BLaER1 treated with 17β-estradiol and CSF1 and Interleukin-3, amounts not matched to agents 10 nM and 100 nM (cell line): ENCODE data around the gene NR2F6.

Experiments
- H3K27ac ChIP-seq, 11 experiments: shearing (Covaris generic); formaldehyde crosslinking; 2 replicates each; pipeline ENCODE4 v1.8.1; 2022
- H3K27me3 ChIP-seq, 11 experiments: shearing (Covaris generic); formaldehyde crosslinking; 2 replicates each; pipeline ENCODE4 v1.8.1; 2022
- H3K36me3 ChIP-seq, 11 experiments: shearing (Covaris generic); formaldehyde crosslinking; 2 replicates each; pipeline ENCODE4 v1.8.1; 2022
- H3K4me1 ChIP-seq, 10 experiments: shearing (Covaris generic); formaldehyde crosslinking; 2 replicates each; pipeline ENCODE4 v1.8.1; 2022
- H3K4me2 ChIP-seq, 11 experiments: shearing (Covaris generic); formaldehyde crosslinking; 2 replicates each; pipeline ENCODE4 v1.8.1; 2022
- H3K4me3 ChIP-seq, 10 experiments: shearing (Covaris generic); formaldehyde crosslinking; 2 replicates each; pipeline ENCODE4 v1.8.1; 2022
- H3K9ac ChIP-seq, 11 experiments: shearing (Covaris generic); formaldehyde crosslinking; 2 replicates each; pipeline ENCODE4 v1.8.1; 2022
- H3K9me3 ChIP-seq, 11 experiments: shearing (Covaris generic); formaldehyde crosslinking; replicated peaks in 1 of 11; 2 replicates each; pipeline ENCODE4 v1.8.1; 2022
- H4K20me1 ChIP-seq, 11 experiments: shearing (Covaris generic); formaldehyde crosslinking; 2 replicates each; pipeline ENCODE4 v1.8.1; 2022
- Cebpa-rat ChIP-seq, 11 experiments: shearing (Covaris generic); IDR thresholded peaks; 2 replicates each; pipeline ENCODE4 v1.8.1; 2022

NR2F6 gene

DNA sequence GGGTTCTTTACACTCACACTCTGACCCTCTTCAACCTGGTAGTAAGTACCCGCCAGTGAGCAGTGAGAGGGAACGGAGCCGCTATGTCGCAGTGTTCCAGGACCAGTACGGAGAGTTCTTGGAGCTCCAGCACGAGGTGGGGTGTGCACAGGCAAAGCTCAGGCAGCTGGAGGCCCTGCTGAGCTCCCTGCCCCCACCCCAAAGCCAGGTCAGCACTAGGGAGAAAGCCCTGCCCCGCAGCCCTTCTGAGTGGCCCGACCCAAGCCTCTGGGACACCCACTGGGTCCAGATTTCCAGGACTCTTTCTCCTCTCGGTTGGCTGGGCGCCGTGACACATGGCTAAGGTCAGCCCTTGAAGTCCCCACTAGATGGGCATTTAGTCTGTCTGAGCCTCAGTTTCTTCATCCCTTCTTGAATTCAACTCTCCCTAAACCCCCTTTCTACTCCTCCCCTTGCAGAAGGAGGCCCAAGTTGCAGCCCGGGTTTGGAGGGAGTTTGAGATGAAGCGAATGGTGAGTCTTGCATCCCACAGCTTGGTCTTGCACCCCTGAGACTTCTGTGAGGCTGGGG is 17.8 kb downstream of the NR2F6 start:
- Histone ChIP-seq H3K4me1 (peaks cover 18 to 41% (median 29%) of the 10 kb centered on the region in 10 experiments), H3K4me3 (peak overlapping the region in 1 of 10 experiments; percentile 72; a peak in 1 of 20 replicates), H3K4me2 (peak overlapping the region; percentile 86 to 99 (median 96); a peak in 19 of 22 replicates), H3K27me3 (no peaks in the 10 kb centered on the region), H3K36me3 (peaks cover 31 to 45% (median 38%) of the 10 kb centered on the region in 11 experiments), H3K27ac (no peak overlapping the region), H3K9ac (0 out of 22 replicates have a peak overlapping the region, but pooled peaks of 3 of the 11 experiments have one; percentile 9 to 25 (median 20)), H4K20me1 (peaks cover 0 to 47% (median 9%) of the 10 kb centered on the region in 11 experiments; a peak in 13 of 22 replicates), H3K9me3 (no peaks in the 10 kb centered on the region)
- TF ChIP-seq Cebpa-rat (IDR thresholded peaks at IDR 0.05) = no peak

DNA sequence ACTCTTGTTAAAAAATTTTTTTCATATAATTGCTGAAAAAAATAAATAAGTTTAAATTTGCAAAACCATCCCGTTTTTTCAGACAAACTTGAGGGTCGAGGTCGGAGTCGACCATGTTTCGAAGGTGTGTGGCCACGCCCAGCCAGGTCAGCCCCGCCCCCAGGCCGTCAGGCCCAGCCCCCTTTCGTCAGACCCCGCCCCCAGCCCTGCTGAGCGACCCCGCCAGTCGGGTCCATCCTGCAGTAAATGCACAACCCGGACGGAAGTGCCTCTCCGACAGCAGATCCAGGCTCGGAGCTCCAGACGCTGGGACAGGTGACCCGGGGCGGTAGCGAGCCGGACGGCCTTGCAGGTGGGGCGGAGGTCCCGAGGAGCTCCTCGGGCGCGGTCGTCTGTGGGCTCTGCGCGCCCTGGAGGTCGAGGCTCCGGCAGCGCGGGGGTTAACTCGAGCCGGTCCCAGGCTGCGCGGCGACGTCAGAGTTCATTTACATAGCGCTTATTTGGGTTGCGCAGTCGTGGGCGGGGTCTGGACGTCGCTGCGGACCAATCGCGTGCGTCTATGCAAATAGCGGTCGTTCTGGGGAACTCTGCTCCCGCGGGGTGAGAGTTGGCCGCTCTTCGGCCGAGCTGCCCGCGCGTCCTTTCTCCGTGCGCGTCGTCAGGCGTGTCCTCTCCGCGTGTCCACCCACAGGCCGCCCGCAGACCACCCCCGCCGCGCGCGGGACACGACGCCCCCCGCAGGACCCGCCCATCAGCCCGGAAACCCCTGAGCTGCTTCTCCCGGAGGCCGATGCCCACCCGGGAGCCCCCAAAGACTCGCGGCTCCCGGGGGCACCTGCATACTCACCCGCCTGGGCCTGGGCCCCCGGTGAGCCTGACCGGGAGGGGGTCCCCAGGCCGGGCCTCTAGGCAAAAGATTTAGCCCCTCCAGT is 19.5 kb downstream of the NR2F6 start, which contains the start of gene OCEL1:
Gene OCEL1, plus strand, starts transcription at position 225 of the 932 bp plus-strand sequence. Its CDS starts 22 bp downstream, at position 247.
- peak in 4 of 11 experiments; percentile 25 to 53 (median 42); a peak in 2 of 22 replicates for TF ChIP-seq Cebpa-rat (IDR thresholded peaks at IDR 0.05)
- Histone ChIP-seq H3K36me3 (peaks cover 16 to 29% (median 21%) of the 10 kb centered on the region in 11 experiments), H4K20me1 (peaks cover 0 to 31% (median 0%) of the 10 kb centered on the region in 11 experiments; a peak in 9 of 22 replicates), H3K4me3 (peak within 1 kb of the TSS; percentile 60 to 80 (median 72)), H3K9me3 (no peaks in the 10 kb centered on the region), H3K9ac (peak within 1 kb of the TSS; percentile 79 to 88 (median 84)), H3K4me1 (peaks cover 18 to 41% (median 29%) of the 10 kb centered on the region in 10 experiments), H3K27me3 (no peaks in the 10 kb centered on the region), H3K27ac (peak within 1 kb of the TSS; percentile 52 to 85 (median 77)), H3K4me2 (peak within 1 kb of the TSS; percentile 86 to 99 (median 96))

DNA sequence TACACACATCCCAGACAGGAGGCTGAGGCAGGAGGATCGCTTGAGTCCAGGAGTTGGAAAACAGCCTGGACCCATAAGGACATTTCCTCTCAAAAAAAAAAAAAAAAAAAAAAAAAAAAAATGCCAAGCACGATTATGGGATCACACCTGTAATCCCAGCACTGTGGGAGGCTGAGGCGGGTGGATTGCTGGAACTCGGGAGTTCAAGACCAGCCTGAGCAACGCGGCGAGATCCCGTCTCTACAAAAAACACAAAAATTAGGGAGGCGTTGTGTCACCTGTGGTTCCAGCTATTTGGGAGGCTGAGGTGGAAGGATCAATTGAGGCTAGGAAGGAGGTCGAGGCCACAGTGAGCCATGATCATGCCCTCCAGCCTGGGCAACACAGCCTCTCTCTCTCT is 20.7 kb downstream of the NR2F6 start:
- H3K36me3 ChIP-seq = peaks cover 3 to 17% (median 12%) of the 10 kb centered on the region in 11 experiments; a peak in 19 of 22 replicates
- peaks cover 21 to 50% (median 34%) of the 10 kb centered on the region in 10 experiments for H3K4me1 ChIP-seq
- H3K27ac ChIP-seq = no peak overlapping the region
- H4K20me1 ChIP-seq = peaks cover 0 to 19% (median 0%) of the 10 kb centered on the region in 11 experiments; a peak in 6 of 22 replicates
- TF ChIP-seq Cebpa-rat (IDR thresholded peaks at IDR 0.05) = no peak
- H3K27me3 ChIP-seq = no peaks in the 10 kb centered on the region
- no peaks in the 10 kb centered on the region for H3K9me3 ChIP-seq
- no peak overlapping the region for H3K9ac ChIP-seq
- peak overlapping the region in 9 of 11 experiments; percentile 81 to 99 (median 95); a peak in 11 of 22 replicates for H3K4me2 ChIP-seq
- peak overlapping the region in 1 of 10 experiments; percentile 68; a peak in 1 of 20 replicates for H3K4me3 ChIP-seq

DNA sequence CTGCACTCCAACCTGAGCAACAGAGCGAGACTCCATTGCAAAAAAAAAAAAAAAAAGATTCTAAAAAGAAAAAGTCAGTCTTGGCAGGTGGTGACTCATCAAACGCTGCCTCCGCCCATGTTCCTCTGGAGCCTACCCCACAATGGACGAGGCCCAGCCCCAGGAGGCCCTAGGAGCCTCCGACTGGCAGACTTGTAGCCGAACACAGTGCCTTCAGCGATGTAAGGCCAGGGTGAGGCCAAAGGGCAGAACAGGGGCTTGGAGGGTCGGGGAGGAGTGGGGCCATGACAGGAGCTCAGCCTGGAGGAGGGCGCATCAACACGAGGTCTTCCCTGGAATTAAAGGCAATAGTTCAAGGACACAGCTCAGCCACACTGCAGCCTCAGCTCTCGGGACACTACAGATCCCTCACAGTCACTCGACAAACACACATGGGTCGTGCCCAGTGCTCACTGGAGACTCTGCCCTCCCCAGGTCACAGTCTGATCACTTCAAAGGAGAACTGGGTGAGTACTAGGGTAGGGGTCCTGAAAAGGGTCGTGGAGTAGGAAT is 25.4 kb downstream of the NR2F6 start:
- H3K36me3 ChIP-seq = peaks cover 24 to 43% (median 32%) of the 10 kb centered on the region in 11 experiments
- H3K9me3 ChIP-seq = no peaks in the 10 kb centered on the region
- H3K4me3 ChIP-seq = no peak overlapping the region
- no peak for TF ChIP-seq Cebpa-rat (IDR thresholded peaks at IDR 0.05)
- H4K20me1 ChIP-seq = no peaks in the 10 kb centered on the region
- H3K9ac ChIP-seq = peak overlapping the region in 2 of 11 experiments; percentile 32 to 42; a peak in 4 of 22 replicates
- peak overlapping the region in 4 of 11 experiments; percentile 13 to 55 (median 32); a peak in 4 of 22 replicates for H3K27ac ChIP-seq
- H3K27me3 ChIP-seq = no peaks in the 10 kb centered on the region
- peak overlapping the region in 7 of 11 experiments; percentile 10 to 70 (median 33); a peak in 11 of 22 replicates for H3K4me2 ChIP-seq
- peaks cover 9 to 46% (median 22%) of the 10 kb centered on the region in 10 experiments for H3K4me1 ChIP-seq

DNA sequence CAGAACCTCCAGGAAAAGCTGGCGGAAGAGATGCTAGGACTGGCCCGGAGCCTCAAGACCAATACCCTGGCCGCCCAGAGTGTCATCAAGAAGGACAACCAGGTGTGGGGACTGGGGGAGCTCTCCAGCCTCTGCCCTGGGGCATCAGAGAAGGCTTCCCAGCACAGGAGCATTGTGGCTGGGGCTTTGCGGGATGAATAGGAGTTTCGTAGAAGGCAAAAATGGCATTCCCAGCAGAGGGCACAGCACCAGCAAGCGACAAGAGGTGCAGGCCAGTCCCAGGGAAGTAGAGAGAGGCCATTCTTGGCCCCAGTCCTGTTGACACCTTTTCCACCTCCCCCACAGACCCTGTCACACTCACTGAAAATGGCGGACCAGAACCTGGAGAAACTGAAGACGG is 26.4 kb downstream of the NR2F6 start:
- Histone ChIP-seq H3K27me3 (no peaks in the 10 kb centered on the region), H4K20me1 (no peaks in the 10 kb centered on the region), H3K36me3 (peaks cover 24 to 43% (median 32%) of the 10 kb centered on the region in 11 experiments), H3K4me2 (peak overlapping the region in 4 of 11 experiments; percentile 29 to 70 (median 52); a peak in 6 of 22 replicates), H3K27ac (no peak overlapping the region), H3K4me1 (peaks cover 15 to 45% (median 27%) of the 10 kb centered on the region in 10 experiments), H3K9me3 (no peaks in the 10 kb centered on the region), H3K9ac (no peak overlapping the region), H3K4me3 (no peak overlapping the region)
- no peak for TF ChIP-seq Cebpa-rat (IDR thresholded peaks at IDR 0.05)

DNA sequence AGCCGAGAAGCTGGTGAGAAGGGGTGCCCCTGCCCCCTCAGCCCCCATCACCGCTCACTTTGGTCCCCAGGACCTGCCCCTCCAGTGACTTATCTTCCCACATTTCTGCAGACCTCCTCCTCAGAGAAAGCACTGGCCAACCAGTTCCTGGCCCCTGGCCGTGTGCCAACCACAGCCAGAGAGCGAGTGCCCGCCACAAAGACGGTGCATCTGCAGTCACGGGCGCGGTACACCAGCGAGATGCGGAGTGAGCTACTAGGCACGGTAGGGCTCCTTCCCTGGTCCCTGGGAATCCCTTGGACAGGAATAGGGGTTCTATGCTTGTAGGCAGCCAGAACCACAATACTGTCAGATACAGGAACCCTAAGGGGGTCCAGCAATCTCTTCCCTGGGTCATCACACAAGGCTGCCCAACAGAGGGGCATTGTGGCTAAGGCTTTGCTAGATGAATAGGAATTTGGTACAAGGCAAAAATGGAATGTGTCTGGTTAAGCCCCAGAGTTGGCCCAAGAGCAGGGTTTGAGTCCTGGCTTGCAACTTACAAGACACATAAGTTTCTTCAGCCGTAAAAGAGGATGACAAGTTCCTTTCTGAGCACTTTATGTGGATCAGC is 29.6 kb downstream of the NR2F6 start:
- Histone ChIP-seq H3K9me3 (no peaks in the 10 kb centered on the region), H3K4me3 (peak overlapping the region; percentile 51 to 77 (median 72); a peak in 18 of 20 replicates), H4K20me1 (no peaks in the 10 kb centered on the region), H3K36me3 (peaks cover 49 to 67% (median 57%) of the 10 kb centered on the region in 11 experiments), H3K4me1 (peaks cover 24 to 50% (median 42%) of the 10 kb centered on the region in 10 experiments), H3K9ac (peak overlapping the region in 5 of 11 experiments; percentile 18 to 94 (median 92); a peak in 6 of 22 replicates), H3K27ac (peak overlapping the region in 9 of 11 experiments; percentile 94 to 98 (median 96); a peak in 14 of 22 replicates), H3K4me2 (peak overlapping the region; percentile 77 to 99 (median 94)), H3K27me3 (no peaks in the 10 kb centered on the region)
- no peak for TF ChIP-seq Cebpa-rat (IDR thresholded peaks at IDR 0.05)

DNA sequence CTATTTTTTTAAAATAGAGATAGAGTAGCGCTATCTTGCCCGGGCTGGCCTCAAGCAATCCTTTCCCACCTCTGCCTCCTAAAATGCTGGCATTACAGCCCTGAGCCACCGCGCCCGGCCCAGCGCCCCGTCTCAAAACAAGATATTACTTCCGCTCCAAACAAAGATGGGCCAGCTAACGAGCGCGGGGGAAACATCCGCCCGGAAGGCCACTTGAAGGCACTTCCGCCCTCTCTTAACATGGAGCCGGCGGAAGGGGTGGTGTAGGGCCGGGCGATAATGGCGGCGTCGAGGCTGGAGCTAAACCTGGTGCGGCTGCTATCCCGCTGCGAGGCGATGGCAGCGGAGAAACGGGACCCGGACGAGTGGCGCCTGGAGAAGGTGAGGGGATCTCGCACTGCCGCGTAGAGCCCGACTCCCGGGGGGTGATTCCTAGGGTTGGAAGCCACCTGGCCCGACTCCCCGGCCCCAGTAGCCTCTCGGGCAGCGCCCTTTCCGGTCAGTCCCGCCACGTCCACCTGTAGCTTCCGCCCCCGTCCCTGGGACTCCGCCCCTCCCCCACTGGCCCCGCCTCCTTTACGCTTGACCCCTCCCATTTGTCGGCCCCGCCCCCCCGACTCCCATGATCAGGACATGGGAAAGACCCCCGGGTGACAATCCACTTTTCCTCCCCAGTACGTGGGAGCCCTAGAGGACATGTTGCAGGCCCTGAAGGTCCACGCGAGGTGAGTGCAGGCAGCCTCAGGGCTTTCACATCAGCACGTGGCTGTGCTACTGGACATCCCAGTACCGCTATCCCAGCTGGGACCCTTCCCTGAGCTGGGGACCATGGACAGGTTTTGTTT is 30.4 kb downstream of the NR2F6 start, which contains the start of gene USE1:
Gene USE1, plus strand, starts transcription at position 231 of the 845 bp plus-strand sequence. Its CDS starts 49 bp downstream, at position 280.
- Histone ChIP-seq H3K27ac (peak within 1 kb of the TSS; percentile 90 to 98 (median 95)), H4K20me1 (no peaks in the 10 kb centered on the region; a peak in 1 of 22 replicates), H3K9ac (peak within 1 kb of the TSS; percentile 90 to 94 (median 92)), H3K9me3 (no peaks in the 10 kb centered on the region), H3K4me1 (peaks cover 23 to 54% (median 46%) of the 10 kb centered on the region in 10 experiments), H3K4me2 (peak within 1 kb of the TSS; percentile 77 to 99 (median 94)), H3K36me3 (peaks cover 57 to 75% (median 65%) of the 10 kb centered on the region in 11 experiments), H3K4me3 (peak within 1 kb of the TSS; percentile 51 to 77 (median 72)), H3K27me3 (no peaks in the 10 kb centered on the region)
- no peak for TF ChIP-seq Cebpa-rat (IDR thresholded peaks at IDR 0.05)
